HG02798 (cell line): ENCODE measurements around the gene C12orf57.

Source experiments
- ATAC-seq: cut with Tn5 transposase; IDR thresholded peaks from one replicate; pipeline ENCODE4 v1.9.1; 2021; ENCODE audit warnings: mild to moderate bottlenecking; ENCODE audit not compliant: unreplicated experiment, poor library complexity

The C12orf57 gene

GRCh38 chr12:6981152-6982052 lies 37.6 kb downstream of the C12orf57 start:
- no peak for ATAC-seq

GRCh38 chr12:6982532-6982931 lies 38.7 kb downstream of the C12orf57 start:
- no peak for ATAC-seq

GRCh38 chr12:6987956-6988553 lies 44.2 kb downstream of the C12orf57 start:
- no peak for ATAC-seq
